Neural cell (in vitro differentiated cells): Measurements from ENCODE around the gene MIAT. TPM values are rescaled to one million over a fixed set of nuclear protein-coding genes. Genes with fewer than 3 reads are reported as not detected.
"Not testable (repeated sequence)": the region's sequence is repeated elsewhere in the genome, so short reads cannot be mapped to it uniquely, and the experiment has no call there.

Source experiments
- H2AFZ ChIP-seq: fragments of 200-600, 300-800 bp; sonication (generic), shearing (Covaris generic); 2 replicates; pipeline ENCODE4 v1.6.0; 2014; ENCODE audit warnings: low read depth, mild to moderate bottlenecking, antibody characterized with exemption, low read length, moderate library complexity
- H3F3A ChIP-seq: fragments of 200-600 bp; shearing (Covaris generic); 2 replicates; pipeline ENCODE4 v1.6.1; 2016; ENCODE audit warnings: mild to moderate bottlenecking, moderate library complexity, mixed read lengths, antibody characterized with exemption, low read length; ENCODE audit not compliant: insufficient read depth, poor library complexity, severe bottlenecking
- H3K27ac ChIP-seq: fragments of 200-600, 300-800 bp; sonication (generic), shearing (Covaris generic); 2 replicates; pipeline ENCODE4 v1.5.1; 2014; ENCODE audit warnings: mild to moderate bottlenecking, low read length, moderate library complexity
- H3K27me3 ChIP-seq: fragments of 300-800, 200-600 bp; sonication (generic), shearing (Covaris generic); 2 replicates; pipeline ENCODE4 v1.6.0; 2014; ENCODE audit warnings: mild to moderate bottlenecking, low read depth, low read length, moderate library complexity; ENCODE audit not compliant: insufficient read depth
- H3K36me3 ChIP-seq: fragments of 300-800, 200-600 bp; sonication (generic), shearing (Covaris generic); 2 replicates; pipeline ENCODE4 v1.5.1; 2014; ENCODE audit warnings: mild to moderate bottlenecking, antibody characterized with exemption, low read length, moderate library complexity; ENCODE audit not compliant: insufficient read depth
- H3K4me2 ChIP-seq: fragments of 300-800, 200-600 bp; sonication (generic), shearing (Covaris generic); 2 replicates; pipeline ENCODE4 v1.6.0; 2014; ENCODE audit warnings: mild to moderate bottlenecking, low read length
- H3K4me3 ChIP-seq: fragments of 300-800, 200-600 bp; sonication (generic), shearing (Covaris generic); 2 replicates; pipeline ENCODE4 v1.5.1; 2014; ENCODE audit warnings: mild to moderate bottlenecking, low read length, moderate library complexity
- H3K79me2 ChIP-seq: fragments of 200-600 bp; shearing (Covaris generic); replicated peaks from 2 replicates; pipeline ENCODE4 v1.6.0; 2014; ENCODE audit warnings: mild to moderate bottlenecking, low read length, moderate library complexity; ENCODE audit not compliant: insufficient read depth
- H3K9ac ChIP-seq: fragments of 300-800, 200-600 bp; sonication (generic), shearing (Covaris generic); 2 replicates; pipeline ENCODE4 v1.6.1; 2016; ENCODE audit warnings: mild to moderate bottlenecking, low read length, mixed read lengths
- H3K9me2 ChIP-seq: fragments of 200-600 bp; shearing (Covaris generic); 2 replicates; pipeline ENCODE4 v1.6.1; 2016; ENCODE audit warnings: mild to moderate bottlenecking, low read length, mixed read lengths; ENCODE audit not compliant: insufficient read depth
- H3K9me3 ChIP-seq: fragments of 200-600, 300-800 bp; sonication (generic), shearing (Covaris generic); 2 replicates; pipeline ENCODE4 v1.6.1; 2016; ENCODE audit warnings: mild to moderate bottlenecking, mixed run types, low read length, moderate library complexity, mixed read lengths
- H4K20me1 ChIP-seq: fragments of 200-600 bp; shearing (Covaris generic); 2 replicates; pipeline ENCODE4 v1.6.1; 2016; ENCODE audit warnings: mild to moderate bottlenecking, mixed run types; ENCODE audit not compliant: insufficient read depth
- CTCF ChIP-seq: fragments of 450-650 bp; IDR thresholded peaks from 2 replicates; pipeline ENCODE4 v1.5.1; 2014; ENCODE audit warnings: antibody characterized with exemption, mild to moderate bottlenecking, moderate library complexity; ENCODE audit not compliant: poor library complexity, severe bottlenecking
- EP300 ChIP-seq: fragments of 450-650 bp; conservative IDR thresholded peaks from 2 replicates; pipeline ENCODE4 v1.6.1; 2014; ENCODE audit warnings: antibody characterized with exemption, mild to moderate bottlenecking, moderate library complexity; ENCODE audit not compliant: poor library complexity, severe bottlenecking
- EZH2 ChIP-seq: fragments of 200-600, 300-800 bp; shearing (Covaris generic), sonication (generic); IDR thresholded peaks from 2 replicates; pipeline ENCODE4 v1.6.1; 2014; ENCODE audit warnings: antibody characterized with exemption, low read length, borderline replicate concordance, mild to moderate bottlenecking; ENCODE audit not compliant: insufficient read depth, poor library complexity, severe bottlenecking
- MXI1 ChIP-seq: fragments of 450-650 bp; conservative IDR thresholded peaks from 2 replicates; pipeline ENCODE4 v1.6.1; 2014; ENCODE audit warnings: antibody characterized with exemption, mild to moderate bottlenecking; ENCODE audit not compliant: poor library complexity, severe bottlenecking
- POLR2AphosphoS5 ChIP-seq: IDR thresholded peaks from 2 replicates; pipeline ENCODE4 v1.6.1; 2012
- RAD21 ChIP-seq: fragments of 450-650 bp; conservative IDR thresholded peaks from 2 replicates; pipeline ENCODE4 v1.6.1; 2014; ENCODE audit warnings: antibody characterized with exemption, mild to moderate bottlenecking, moderate library complexity
- SMC3 ChIP-seq: fragments of 450-650 bp; conservative IDR thresholded peaks from 2 replicates; pipeline ENCODE4 v1.6.1; 2014; ENCODE audit warnings: antibody characterized with exemption, mild to moderate bottlenecking, moderate library complexity; ENCODE audit not compliant: poor library complexity
- TAF1 ChIP-seq: IDR thresholded peaks from 2 replicates; pipeline ENCODE4 v1.6.1; 2012; ENCODE audit warnings: low read depth
- polyA plus RNA-seq: library from polyadenylated mRNA; depleted of rRNA; stranded (reverse); fragments of >200 nt; gene quantifications from 2 replicates; pipeline ENCODE4 v1.2.3, GENCODE V29; 2014
- TF ChIP-seq, protein P1 (sequence below): IDR thresholded peaks from 2 replicates; pipeline ENCODE4 v1.6.1; 2012; ENCODE audit warnings: borderline replicate concordance

Gene MIAT
- polyA plus RNA-seq, 1 donor from 2014 or later: 529 TPM

- H3K9me2 ChIP-seq, H4K20me1 ChIP-seq, H3K36me3 ChIP-seq, H3K27ac ChIP-seq, H3K27me3 ChIP-seq, H3K9me3 ChIP-seq, H3K9ac ChIP-seq, H3K4me2 ChIP-seq, H3F3A ChIP-seq, H2AFZ ChIP-seq, H3K79me2 ChIP-seq, H3K4me3 ChIP-seq: not testable (repeated sequence)
Measured at GRCh38 chr22:26705379-26705778, 48.0 kb downstream of the MIAT start.

DNA sequence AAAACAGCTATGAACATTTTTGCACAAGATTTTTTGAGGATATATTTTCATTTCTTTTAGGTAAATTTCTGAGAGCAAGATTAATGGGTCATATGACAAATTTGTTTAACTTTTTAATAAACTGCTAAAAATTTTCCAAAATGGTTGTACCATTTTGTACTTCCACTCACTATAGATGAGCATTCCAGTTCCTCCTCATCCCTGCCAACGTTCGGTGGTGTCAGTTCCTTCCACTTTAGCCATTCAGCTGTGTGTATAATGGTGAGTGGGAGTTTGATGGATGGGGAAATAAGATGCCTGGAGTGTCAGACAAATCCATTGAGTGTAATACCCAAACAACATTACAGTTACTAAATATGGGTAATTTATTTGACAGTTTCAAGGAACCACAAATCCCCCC is 49.7 kb downstream of the MIAT start:
- Histone ChIP-seq H2AFZ (no peak overlapping the region), H3K4me2 (no peak overlapping the region), H3K9me2 (no peaks in the 10 kb centered on the region), H3K27ac (no peak overlapping the region), H3K36me3 (no peaks in the 10 kb centered on the region), H4K20me1 (no peaks in the 10 kb centered on the region), H3K79me2 (no peaks in the 10 kb centered on the region), H3F3A (no peaks in the 10 kb centered on the region), H3K4me3 (no peak overlapping the region), H3K9me3 (no peaks in the 10 kb centered on the region), H3K9ac (no peak overlapping the region), H3K27me3 (no peaks in the 10 kb centered on the region)
- TF ChIP-seq RAD21: no peak
- no peak for TF ChIP-seq MXI1
- TF ChIP-seq, protein P1, sequence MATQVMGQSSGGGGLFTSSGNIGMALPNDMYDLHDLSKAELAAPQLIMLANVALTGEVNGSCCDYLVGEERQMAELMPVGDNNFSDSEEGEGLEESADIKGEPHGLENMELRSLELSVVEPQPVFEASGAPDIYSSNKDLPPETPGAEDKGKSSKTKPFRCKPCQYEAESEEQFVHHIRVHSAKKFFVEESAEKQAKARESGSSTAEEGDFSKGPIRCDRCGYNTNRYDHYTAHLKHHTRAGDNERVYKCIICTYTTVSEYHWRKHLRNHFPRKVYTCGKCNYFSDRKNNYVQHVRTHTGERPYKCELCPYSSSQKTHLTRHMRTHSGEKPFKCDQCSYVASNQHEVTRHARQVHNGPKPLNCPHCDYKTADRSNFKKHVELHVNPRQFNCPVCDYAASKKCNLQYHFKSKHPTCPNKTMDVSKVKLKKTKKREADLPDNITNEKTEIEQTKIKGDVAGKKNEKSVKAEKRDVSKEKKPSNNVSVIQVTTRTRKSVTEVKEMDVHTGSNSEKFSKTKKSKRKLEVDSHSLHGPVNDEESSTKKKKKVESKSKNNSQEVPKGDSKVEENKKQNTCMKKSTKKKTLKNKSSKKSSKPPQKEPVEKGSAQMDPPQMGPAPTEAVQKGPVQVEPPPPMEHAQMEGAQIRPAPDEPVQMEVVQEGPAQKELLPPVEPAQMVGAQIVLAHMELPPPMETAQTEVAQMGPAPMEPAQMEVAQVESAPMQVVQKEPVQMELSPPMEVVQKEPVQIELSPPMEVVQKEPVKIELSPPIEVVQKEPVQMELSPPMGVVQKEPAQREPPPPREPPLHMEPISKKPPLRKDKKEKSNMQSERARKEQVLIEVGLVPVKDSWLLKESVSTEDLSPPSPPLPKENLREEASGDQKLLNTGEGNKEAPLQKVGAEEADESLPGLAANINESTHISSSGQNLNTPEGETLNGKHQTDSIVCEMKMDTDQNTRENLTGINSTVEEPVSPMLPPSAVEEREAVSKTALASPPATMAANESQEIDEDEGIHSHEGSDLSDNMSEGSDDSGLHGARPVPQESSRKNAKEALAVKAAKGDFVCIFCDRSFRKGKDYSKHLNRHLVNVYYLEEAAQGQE: no peak
- TF ChIP-seq EP300: no peak
- no peak for TF ChIP-seq EZH2
- no peak for TF ChIP-seq CTCF
- TF ChIP-seq SMC3: no peak
- no peak for TF ChIP-seq POLR2AphosphoS5
- TF ChIP-seq TAF1: no peak

- TF ChIP-seq RAD21 (no peak), MXI1 (no peak), CTCF (no peak), POLR2AphosphoS5 (no peak), EP300 (no peak), EZH2 (no peak)
- TF ChIP-seq, protein P1: no peak
- Histone ChIP-seq H3K27ac (no peak overlapping the region), H3F3A (no peaks in the 10 kb centered on the region), H2AFZ (no peak overlapping the region), H3K4me2 (no peak overlapping the region), H3K36me3 (no peaks in the 10 kb centered on the region), H3K79me2 (no peaks in the 10 kb centered on the region), H3K27me3 (no peaks in the 10 kb centered on the region), H3K9me2 (no peaks in the 10 kb centered on the region), H3K4me3 (no peak overlapping the region), H4K20me1 (no peaks in the 10 kb centered on the region), H3K9ac (no peak overlapping the region), H3K9me3 (no peaks in the 10 kb centered on the region)
Measured at GRCh38 chr22:26707581-26707980, 50.2 kb downstream of the MIAT start.
